ENCODE measurements around the gene PSMD7.

- TF ChIP-seq EZH2 (IDR thresholded peaks at IDR 0.05; ENCODE audit: borderline replicate concordance, insufficient read depth, low read depth, low read length, poor library complexity, severe bottlenecking) (no peak), CTCF (IDR thresholded peaks at IDR 0.05) (no peak)
These were observed 17.3 kb upstream of the PSMD7 start for GRCh38 chr16:74279266-74279665.

All from B cell (primary cell).